ENCODE data around the gene SLAIN1. TPM values are rescaled to one million over a fixed set of nuclear protein-coding genes. Genes with fewer than 3 reads are reported as not detected.

The SLAIN1 gene
- polyA plus RNA-seq, 2 of the 4 experiments (the other 2 are of a cell fraction), result 0.43 to 3.6 TPM

DNA sequence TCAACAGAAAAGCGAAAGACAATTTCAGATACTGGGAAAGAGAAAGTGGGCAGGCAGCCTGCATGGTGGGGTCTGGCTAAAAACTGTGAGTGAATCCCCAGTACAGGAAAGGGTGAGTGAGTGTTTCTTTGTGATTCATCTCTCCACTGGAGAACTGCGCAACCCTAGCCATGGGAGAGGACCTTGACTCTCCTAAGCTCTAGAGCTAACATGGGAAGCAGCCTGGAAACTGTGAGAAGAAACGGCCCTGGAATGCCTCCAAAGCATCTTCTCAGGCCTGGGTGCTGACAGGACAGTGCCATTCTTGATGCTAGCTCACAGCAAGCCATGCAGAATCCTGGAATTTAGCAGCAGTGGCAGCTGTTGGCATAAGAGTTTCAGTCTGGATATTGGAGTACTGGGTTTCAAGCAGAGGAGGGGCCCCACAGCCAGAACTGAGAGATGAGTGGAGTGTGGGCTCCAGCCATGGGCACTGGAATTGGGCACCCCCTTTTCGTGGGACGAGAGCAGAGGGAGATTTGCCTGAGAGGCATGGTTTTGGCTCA lies 18.7 kb upstream of the SLAIN1 start:
- Histone ChIP-seq H3K4me1 (no peaks in the 10 kb centered on the region), H3K27ac (no peak overlapping the region), H3K9me3 (no peaks in the 10 kb centered on the region), H3K4me3 (no peak overlapping the region), H3K4me2 (no peak overlapping the region)
- DNase-seq (ENCODE audit: low read depth in 1 of 2, low spot score in 1 of 2), result no peak
- ATAC-seq, result no peak; a peak in 1 of 6 replicates
- FAIRE-seq, result no peak
- TF ChIP-seq, protein P1, sequence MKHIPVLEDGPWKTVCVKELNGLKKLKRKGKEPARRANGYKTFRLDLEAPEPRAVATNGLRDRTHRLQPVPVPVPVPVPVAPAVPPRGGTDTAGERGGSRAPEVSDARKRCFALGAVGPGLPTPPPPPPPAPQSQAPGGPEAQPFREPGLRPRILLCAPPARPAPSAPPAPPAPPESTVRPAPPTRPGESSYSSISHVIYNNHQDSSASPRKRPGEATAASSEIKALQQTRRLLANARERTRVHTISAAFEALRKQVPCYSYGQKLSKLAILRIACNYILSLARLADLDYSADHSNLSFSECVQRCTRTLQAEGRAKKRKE (CRISPR knock-in tag; IDR thresholded peaks at IDR 0.05; ENCODE audit: low read depth), result no peak
- no peak for TF ChIP-seq GATA3 (IDR thresholded peaks at IDR 0.05; ENCODE audit: borderline replicate concordance)
- TF ChIP-seq ZFP36 (IDR thresholded peaks at IDR 0.05; ENCODE audit: borderline replicate concordance, partially characterized antibody), result no peak
- no peak for TF ChIP-seq SREBF2 (IDR thresholded peaks at IDR 0.05)
- 0% methylated on average over 3 of the region's 5 CpGs for WGBS (ENCODE audit: missing lambda C conversion rate)
- ChIA-PET CTCF (no interaction called here), POLR2A (no interaction called here)

DNA sequence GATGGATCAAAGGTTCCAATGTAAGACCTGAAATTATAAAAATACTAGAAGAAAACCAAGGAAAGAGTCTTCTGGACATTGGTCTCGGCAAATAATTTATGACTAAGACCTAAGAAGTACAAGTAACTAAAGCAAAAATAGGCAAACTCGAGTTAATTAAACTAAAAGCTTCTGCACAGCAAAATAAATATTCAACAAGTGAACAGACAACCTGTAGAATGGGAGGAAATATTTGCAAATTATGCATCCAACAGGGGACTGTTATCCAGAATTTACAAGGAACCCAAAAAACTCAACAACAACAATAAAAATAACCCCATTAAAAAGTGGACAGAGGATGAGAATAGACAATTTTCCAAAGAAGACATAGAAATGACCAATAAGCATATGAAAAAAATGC lies 9.7 kb upstream of the SLAIN1 start:
- 9% methylated on average over 2 of the region's 2 CpGs for WGBS (ENCODE audit: missing lambda C conversion rate)
- no peaks in the 10 kb centered on the region for H3K9me3 ChIP-seq
- DNase-seq (ENCODE audit: low read depth in 1 of 2, low spot score in 1 of 2) (no peak), FAIRE-seq (no peak), ATAC-seq (no peak)
- no peak overlapping the region for H3K4me2 ChIP-seq
- ChIA-PET CTCF (no interaction called here), POLR2A (no interaction called here)
- no peak for TF ChIP-seq NR3C1 (IDR thresholded peaks at IDR 0.05)
- TF ChIP-seq FOSB (CRISPR knock-in tag; IDR thresholded peaks at IDR 0.05), result no peak
- no peak for TF ChIP-seq CEBPB (IDR thresholded peaks at IDR 0.05)
- TF ChIP-seq, protein P1 (CRISPR knock-in tag; IDR thresholded peaks at IDR 0.05; ENCODE audit: low read depth), result no peak
- TF ChIP-seq KDM5A (IDR thresholded peaks at IDR 0.05), result no peak
- TF ChIP-seq, protein P2, sequence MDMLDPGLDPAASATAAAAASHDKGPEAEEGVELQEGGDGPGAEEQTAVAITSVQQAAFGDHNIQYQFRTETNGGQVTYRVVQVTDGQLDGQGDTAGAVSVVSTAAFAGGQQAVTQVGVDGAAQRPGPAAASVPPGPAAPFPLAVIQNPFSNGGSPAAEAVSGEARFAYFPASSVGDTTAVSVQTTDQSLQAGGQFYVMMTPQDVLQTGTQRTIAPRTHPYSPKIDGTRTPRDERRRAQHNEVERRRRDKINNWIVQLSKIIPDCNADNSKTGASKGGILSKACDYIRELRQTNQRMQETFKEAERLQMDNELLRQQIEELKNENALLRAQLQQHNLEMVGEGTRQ (IDR thresholded peaks at IDR 0.05), result no peak
- TF ChIP-seq, protein P3, sequence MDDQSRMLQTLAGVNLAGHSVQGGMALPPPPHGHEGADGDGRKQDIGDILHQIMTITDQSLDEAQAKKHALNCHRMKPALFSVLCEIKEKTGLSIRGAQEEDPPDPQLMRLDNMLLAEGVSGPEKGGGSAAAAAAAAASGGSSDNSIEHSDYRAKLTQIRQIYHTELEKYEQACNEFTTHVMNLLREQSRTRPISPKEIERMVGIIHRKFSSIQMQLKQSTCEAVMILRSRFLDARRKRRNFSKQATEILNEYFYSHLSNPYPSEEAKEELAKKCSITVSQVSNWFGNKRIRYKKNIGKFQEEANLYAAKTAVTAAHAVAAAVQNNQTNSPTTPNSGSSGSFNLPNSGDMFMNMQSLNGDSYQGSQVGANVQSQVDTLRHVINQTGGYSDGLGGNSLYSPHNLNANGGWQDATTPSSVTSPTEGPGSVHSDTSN (IDR thresholded peaks at IDR 0.05), result no peak
- no peak for TF ChIP-seq CHD2 (IDR thresholded peaks at IDR 0.05; ENCODE audit: low read length, partially characterized antibody)
- TF ChIP-seq HOXB5 (CRISPR knock-in tag; IDR thresholded peaks at IDR 0.05), result no peak
- no peak for TF ChIP-seq ZFP36 (IDR thresholded peaks at IDR 0.05; ENCODE audit: borderline replicate concordance, partially characterized antibody)
- TF ChIP-seq RFX5 (IDR thresholded peaks at IDR 0.05), result no peak
- TF ChIP-seq EHMT2 (IDR thresholded peaks at IDR 0.05; ENCODE audit: low read depth), result no peak
- no peak for TF ChIP-seq RNF2 (IDR thresholded peaks at IDR 0.05; ENCODE audit: borderline replicate concordance, low read depth)
- TF ChIP-seq FOXS1 (CRISPR knock-in tag; IDR thresholded peaks at IDR 0.05), result no peak
- no peak for TF ChIP-seq RAD21 (conservative IDR thresholded peaks at IDR 0.05 in 1 of 2, IDR thresholded peaks at IDR 0.05 in 1 of 2)
- no peaks in the 10 kb centered on the region for H3K4me1 ChIP-seq
- no peak overlapping the region for H3K27ac ChIP-seq
- H3K4me3 ChIP-seq, result no peak overlapping the region

DNA sequence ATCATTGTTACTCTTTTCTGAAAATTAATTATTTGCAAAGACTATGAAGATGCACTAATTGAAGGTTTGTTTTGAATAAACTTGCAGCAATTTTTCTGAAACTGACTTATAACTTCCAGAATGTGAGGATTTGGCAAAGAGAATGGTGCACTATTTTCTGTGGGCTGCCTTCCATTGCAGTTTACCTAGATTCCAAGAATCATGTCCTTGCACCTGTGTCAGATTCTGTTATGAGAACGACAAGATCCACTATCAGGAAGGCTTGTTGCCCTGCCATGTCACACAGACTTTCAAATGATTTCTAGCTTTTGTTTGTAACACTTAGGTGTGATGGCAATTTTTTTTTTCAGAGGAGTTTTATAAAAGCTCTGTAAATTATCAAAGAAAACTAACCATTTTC lies 5.6 kb upstream of the SLAIN1 start:
- no peak for ATAC-seq
- CTCF ChIA-PET, result no interaction called here
- 5% methylated on average over 1 of the region's 1 CpG for WGBS (ENCODE audit: missing lambda C conversion rate)

More for the DNA sequence above, 5.6 kb upstream of the SLAIN1 start:
- TF ChIP-seq CBX2 (IDR thresholded peaks at IDR 0.05; ENCODE audit: borderline replicate concordance, low read depth), result no peak
- no peak for TF ChIP-seq CHD4 (IDR thresholded peaks at IDR 0.05; ENCODE audit: borderline replicate concordance)
- TF ChIP-seq RNF2 (IDR thresholded peaks at IDR 0.05; ENCODE audit: borderline replicate concordance, low read depth), result no peak
- TF ChIP-seq HEYL (CRISPR knock-in tag; IDR thresholded peaks at IDR 0.05), result no peak
- TF ChIP-seq, protein P4, sequence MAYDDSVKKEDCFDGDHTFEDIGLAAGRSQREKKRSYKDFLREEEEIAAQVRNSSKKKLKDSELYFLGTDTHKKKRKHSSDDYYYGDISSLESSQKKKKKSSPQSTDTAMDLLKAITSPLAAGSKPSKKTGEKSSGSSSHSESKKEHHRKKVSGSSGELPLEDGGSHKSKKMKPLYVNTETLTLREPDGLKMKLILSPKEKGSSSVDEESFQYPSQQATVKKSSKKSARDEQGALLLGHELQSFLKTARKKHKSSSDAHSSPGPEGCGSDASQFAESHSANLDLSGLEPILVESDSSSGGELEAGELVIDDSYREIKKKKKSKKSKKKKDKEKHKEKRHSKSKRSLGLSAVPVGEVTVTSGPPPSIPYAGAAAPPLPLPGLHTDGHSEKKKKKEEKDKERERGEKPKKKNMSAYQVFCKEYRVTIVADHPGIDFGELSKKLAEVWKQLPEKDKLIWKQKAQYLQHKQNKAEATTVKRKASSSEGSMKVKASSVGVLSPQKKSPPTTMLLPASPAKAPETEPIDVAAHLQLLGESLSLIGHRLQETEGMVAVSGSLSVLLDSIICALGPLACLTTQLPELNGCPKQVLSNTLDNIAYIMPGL (CRISPR knock-in tag; IDR thresholded peaks at IDR 0.05; ENCODE audit: borderline replicate concordance), result no peak
- TF ChIP-seq NPAS2 (CRISPR knock-in tag; IDR thresholded peaks at IDR 0.05; ENCODE audit: borderline replicate concordance), result no peak
- TF ChIP-seq, protein P5, sequence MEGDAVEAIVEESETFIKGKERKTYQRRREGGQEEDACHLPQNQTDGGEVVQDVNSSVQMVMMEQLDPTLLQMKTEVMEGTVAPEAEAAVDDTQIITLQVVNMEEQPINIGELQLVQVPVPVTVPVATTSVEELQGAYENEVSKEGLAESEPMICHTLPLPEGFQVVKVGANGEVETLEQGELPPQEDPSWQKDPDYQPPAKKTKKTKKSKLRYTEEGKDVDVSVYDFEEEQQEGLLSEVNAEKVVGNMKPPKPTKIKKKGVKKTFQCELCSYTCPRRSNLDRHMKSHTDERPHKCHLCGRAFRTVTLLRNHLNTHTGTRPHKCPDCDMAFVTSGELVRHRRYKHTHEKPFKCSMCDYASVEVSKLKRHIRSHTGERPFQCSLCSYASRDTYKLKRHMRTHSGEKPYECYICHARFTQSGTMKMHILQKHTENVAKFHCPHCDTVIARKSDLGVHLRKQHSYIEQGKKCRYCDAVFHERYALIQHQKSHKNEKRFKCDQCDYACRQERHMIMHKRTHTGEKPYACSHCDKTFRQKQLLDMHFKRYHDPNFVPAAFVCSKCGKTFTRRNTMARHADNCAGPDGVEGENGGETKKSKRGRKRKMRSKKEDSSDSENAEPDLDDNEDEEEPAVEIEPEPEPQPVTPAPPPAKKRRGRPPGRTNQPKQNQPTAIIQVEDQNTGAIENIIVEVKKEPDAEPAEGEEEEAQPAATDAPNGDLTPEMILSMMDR (IDR thresholded peaks at IDR 0.05), result no peak
- POLR2A ChIA-PET, result no interaction called here
- FAIRE-seq (no peak), DNase-seq (ENCODE audit: low read depth in 1 of 2, low spot score in 1 of 2) (no peak)
- Histone ChIP-seq H3K9me3 (no peaks in the 10 kb centered on the region), H3K4me1 (no peaks in the 10 kb centered on the region), H3K4me2 (no peak overlapping the region), H3K4me3 (no peak overlapping the region), H3K27ac (no peak overlapping the region)

Data from A549 (cell line).